Neural progenitor cell (in vitro differentiated cells): ENCODE data around the gene C1QBP.

Experiments used
- CTCF ChIP-seq: fragments of 200-600 bp; sonication (generic); IDR thresholded peaks from 2 replicates; pipeline ENCODE4 v1.5.1; 2017; ENCODE audit warnings: antibody characterized with exemption, mild to moderate bottlenecking
- EZH2 ChIP-seq: fragments of 200-600 bp; sonication (generic); IDR thresholded peaks from 2 replicates; pipeline ENCODE4 v1.6.1; 2017; ENCODE audit warnings: antibody characterized with exemption, mild to moderate bottlenecking, moderate library complexity

GRCh38 chr17:5419356-5419958, 19.5 kb downstream of the C1QBP start, which contains the start of gene NUP88:
- TF ChIP-seq CTCF (no peak), EZH2 (no peak)
